Measurements from ENCODE around the gene APAF1. TPM values are rescaled to one million over a fixed set of nuclear protein-coding genes. Genes with fewer than 3 reads are reported as not detected.

The APAF1 gene
- total RNA-seq, 1 experiment from 2014 or later, result 10.1 TPM

DNA sequence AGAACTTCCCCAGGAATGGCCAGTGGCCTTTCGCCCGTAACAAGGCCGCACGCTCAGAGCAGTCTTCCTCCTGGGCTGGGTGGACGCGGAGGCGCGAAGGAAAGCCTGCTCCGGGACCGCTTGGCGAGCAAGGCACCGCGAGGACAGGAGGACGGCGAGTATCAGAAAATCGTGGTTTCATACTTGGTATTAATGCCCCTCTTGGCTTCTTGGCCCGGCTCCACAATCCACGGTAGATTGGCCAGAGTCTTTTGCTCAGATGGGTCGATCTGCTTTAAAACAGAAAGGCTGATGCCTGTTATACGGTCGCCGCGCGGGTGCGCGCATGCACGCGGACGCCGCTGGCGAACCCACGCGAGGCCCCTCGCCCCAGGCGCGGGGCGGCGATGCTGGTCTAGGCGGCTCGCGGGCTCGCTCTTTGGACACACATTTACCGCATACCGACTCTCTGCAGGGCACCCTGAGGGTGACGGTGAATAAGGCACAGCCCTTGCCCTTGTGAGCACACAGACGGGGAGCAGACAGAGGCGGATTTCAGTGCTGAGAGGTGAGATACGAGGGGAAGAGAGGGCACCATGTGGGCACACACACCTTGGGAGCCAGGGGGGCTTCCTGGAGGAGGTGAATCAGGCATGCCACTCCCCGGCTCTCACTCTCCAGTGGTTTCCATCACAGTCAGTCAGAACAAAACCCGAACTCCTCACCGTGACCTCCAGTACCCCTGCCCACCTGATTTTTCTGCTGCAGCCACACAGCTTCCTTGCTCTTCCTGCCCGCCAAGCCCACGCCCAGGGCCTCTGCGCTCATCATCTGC, 100.7 kb downstream of the APAF1 start:
- Histone ChIP-seq H3K9me3 (ENCODE audit: low read length) (no peaks in the 10 kb centered on the region), H3K36me3 (ENCODE audit: low read depth, low read length) (no peaks in the 10 kb centered on the region), H3K27me3 (ENCODE audit: low read length) (no peaks in the 10 kb centered on the region), H3K4me2 (ENCODE audit: low read length) (peak overlapping the region; percentile 91), H3K4me3 (ENCODE audit: low read length) (peak overlapping the region; percentile 65), H4K20me1 (ENCODE audit: low read length) (no peaks in the 10 kb centered on the region), H3K9me2 (replicated peaks; ENCODE audit: low read length) (no peaks in the 10 kb centered on the region), H3K27ac (ENCODE audit: low read length) (no peak overlapping the region), H3K4me1 (ENCODE audit: insufficient read depth, low read length) (peaks cover 12% of the 10 kb centered on the region), H2AFZ (ENCODE audit: low read length) (peak overlapping the region; percentile 79), H3F3A (ENCODE audit: low read length, unreplicated experiment) (no peaks in the 10 kb centered on the region), H3K9ac (ENCODE audit: low read length) (peak overlapping the region; percentile 37), H3K79me2 (ENCODE audit: low read length) (no peaks in the 10 kb centered on the region)
- intact Hi-C loops (cut with micrococcal nuclease), result loop anchor here (5.0 kb wide), 1 partner anchor 57 kb away; no protein-coding TSS in a partner anchor
- TF ChIP-seq EZH2phosphoT487 (IDR thresholded peaks at IDR 0.05; ENCODE audit: borderline replicate concordance, low read length) (no peak), EZH2 (IDR thresholded peaks at IDR 0.05; ENCODE audit: low read length, unreplicated experiment) (no peak)
- TF ChIP-seq, protein P1, sequence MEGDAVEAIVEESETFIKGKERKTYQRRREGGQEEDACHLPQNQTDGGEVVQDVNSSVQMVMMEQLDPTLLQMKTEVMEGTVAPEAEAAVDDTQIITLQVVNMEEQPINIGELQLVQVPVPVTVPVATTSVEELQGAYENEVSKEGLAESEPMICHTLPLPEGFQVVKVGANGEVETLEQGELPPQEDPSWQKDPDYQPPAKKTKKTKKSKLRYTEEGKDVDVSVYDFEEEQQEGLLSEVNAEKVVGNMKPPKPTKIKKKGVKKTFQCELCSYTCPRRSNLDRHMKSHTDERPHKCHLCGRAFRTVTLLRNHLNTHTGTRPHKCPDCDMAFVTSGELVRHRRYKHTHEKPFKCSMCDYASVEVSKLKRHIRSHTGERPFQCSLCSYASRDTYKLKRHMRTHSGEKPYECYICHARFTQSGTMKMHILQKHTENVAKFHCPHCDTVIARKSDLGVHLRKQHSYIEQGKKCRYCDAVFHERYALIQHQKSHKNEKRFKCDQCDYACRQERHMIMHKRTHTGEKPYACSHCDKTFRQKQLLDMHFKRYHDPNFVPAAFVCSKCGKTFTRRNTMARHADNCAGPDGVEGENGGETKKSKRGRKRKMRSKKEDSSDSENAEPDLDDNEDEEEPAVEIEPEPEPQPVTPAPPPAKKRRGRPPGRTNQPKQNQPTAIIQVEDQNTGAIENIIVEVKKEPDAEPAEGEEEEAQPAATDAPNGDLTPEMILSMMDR (conservative IDR thresholded peaks at IDR 0.05; ENCODE audit: low read depth, low read length), result no peak
- POLR2A ChIA-PET (ENCODE audit: unreplicated experiment), result no interaction called here
- peak; percentile 33 for ATAC-seq
- no TSS peak for BruUV-seq (replicated peaks)
- CTCF ChIA-PET, result no interaction called here
- no peak for DNase-seq

DNA sequence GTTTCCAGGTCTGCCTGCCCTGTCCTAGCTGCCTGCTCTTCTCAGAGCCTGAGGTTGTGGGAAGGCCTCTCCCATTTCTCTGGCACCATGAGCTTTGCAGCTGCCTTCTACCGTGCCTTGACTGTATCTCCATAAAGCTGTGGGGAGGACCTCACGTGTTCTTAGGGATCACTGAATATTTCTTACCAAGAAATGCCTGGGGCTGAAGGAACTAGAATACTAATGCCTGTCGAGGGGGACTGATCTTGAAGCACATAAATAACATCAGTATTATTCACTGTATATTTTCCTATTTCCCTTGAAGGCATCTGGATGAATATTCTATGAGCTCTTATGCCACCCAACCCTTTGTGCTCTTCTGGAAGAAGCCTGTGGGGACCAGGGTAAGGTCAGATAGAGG, 103.4 kb downstream of the APAF1 start:
- Histone ChIP-seq H3K9ac (ENCODE audit: low read length) (no peak overlapping the region), H3K4me3 (ENCODE audit: low read length) (no peak overlapping the region), H3F3A (ENCODE audit: low read length, unreplicated experiment) (no peaks in the 10 kb centered on the region), H3K27ac (ENCODE audit: low read length) (no peak overlapping the region), H3K4me1 (ENCODE audit: insufficient read depth, low read length) (peaks cover 17% of the 10 kb centered on the region), H3K36me3 (ENCODE audit: low read depth, low read length) (no peaks in the 10 kb centered on the region), H3K9me3 (ENCODE audit: low read length) (no peaks in the 10 kb centered on the region), H2AFZ (ENCODE audit: low read length) (no peak overlapping the region), H3K9me2 (replicated peaks; ENCODE audit: low read length) (no peaks in the 10 kb centered on the region), H3K27me3 (ENCODE audit: low read length) (no peaks in the 10 kb centered on the region), H3K79me2 (ENCODE audit: low read length) (no peaks in the 10 kb centered on the region), H4K20me1 (ENCODE audit: low read length) (no peaks in the 10 kb centered on the region), H3K4me2 (ENCODE audit: low read length) (no peak overlapping the region)
- no peak for ATAC-seq
- CTCF ChIA-PET, result no interaction called here
- TF ChIP-seq, protein P1 (conservative IDR thresholded peaks at IDR 0.05; ENCODE audit: low read depth, low read length), result no peak
- TF ChIP-seq EZH2 (IDR thresholded peaks at IDR 0.05; ENCODE audit: low read length, unreplicated experiment) (no peak), EZH2phosphoT487 (IDR thresholded peaks at IDR 0.05; ENCODE audit: borderline replicate concordance, low read length) (no peak)
- intact Hi-C loops (cut with micrococcal nuclease), result loop anchor here (5.0 kb wide), 1 partner anchor 54 kb away; no protein-coding TSS in a partner anchor
- BruUV-seq (replicated peaks), result no TSS peak
- POLR2A ChIA-PET (ENCODE audit: unreplicated experiment), result no interaction called here
- no peak for DNase-seq

DNA sequence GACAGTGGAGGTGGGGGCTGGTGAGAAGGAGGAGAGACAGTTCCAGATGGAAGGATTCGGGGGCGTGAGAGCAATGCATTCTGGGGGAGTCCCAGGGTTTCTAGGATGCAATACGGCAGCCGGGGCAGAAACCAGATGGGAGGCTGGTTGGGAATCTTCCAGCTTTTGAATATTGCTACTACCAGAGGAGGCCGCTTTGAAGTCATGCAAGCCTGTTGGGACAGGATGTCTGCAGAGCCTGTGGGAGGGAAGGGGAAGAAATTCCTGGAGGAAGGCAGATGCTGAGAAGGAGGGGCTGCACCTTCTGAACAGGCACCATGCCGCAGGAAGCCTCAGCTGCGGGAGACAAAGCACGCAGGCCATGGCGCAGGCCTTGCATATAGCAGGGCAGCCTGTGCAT, 105.4 kb downstream of the APAF1 start:
- Histone ChIP-seq H3K9me3 (ENCODE audit: low read length) (no peaks in the 10 kb centered on the region), H2AFZ (ENCODE audit: low read length) (no peak overlapping the region), H3K79me2 (ENCODE audit: low read length) (no peaks in the 10 kb centered on the region), H3K9ac (ENCODE audit: low read length) (no peak overlapping the region), H4K20me1 (ENCODE audit: low read length) (no peaks in the 10 kb centered on the region), H3K4me1 (ENCODE audit: insufficient read depth, low read length) (peaks cover 33% of the 10 kb centered on the region), H3K27me3 (ENCODE audit: low read length) (no peaks in the 10 kb centered on the region), H3K9me2 (replicated peaks; ENCODE audit: low read length) (0 out of 2 replicates have a peak, but pooled peaks cover 4% of the 10 kb centered on the region), H3K27ac (ENCODE audit: low read length) (no peak overlapping the region), H3K36me3 (ENCODE audit: low read depth, low read length) (no peaks in the 10 kb centered on the region), H3K4me2 (ENCODE audit: low read length) (no peak overlapping the region), H3F3A (ENCODE audit: low read length, unreplicated experiment) (no peaks in the 10 kb centered on the region), H3K4me3 (ENCODE audit: low read length) (no peak overlapping the region)
- ChIA-PET POLR2A (ENCODE audit: unreplicated experiment) (no interaction called here), CTCF (no interaction called here)
- no peak for DNase-seq
- BruUV-seq (replicated peaks), result no TSS peak
- ATAC-seq, result no peak
- TF ChIP-seq EZH2phosphoT487 (IDR thresholded peaks at IDR 0.05; ENCODE audit: borderline replicate concordance, low read length) (no peak), EZH2 (IDR thresholded peaks at IDR 0.05; ENCODE audit: low read length, unreplicated experiment) (no peak)
- TF ChIP-seq, protein P1 (conservative IDR thresholded peaks at IDR 0.05; ENCODE audit: low read depth, low read length), result no peak
- intact Hi-C loops (cut with micrococcal nuclease), result loop anchor here (5.0 kb wide), 1 partner anchor 58 kb away; no protein-coding TSS in a partner anchor
